Stimulated activated CD4-positive, alpha-beta T cell treated with anti-CD3 and anti-CD28 coated beads, Interleukin-12 subunit alpha, Interleukin-12 subunit beta, amount 100 ng/mL, for 48 hours (primary cell): ENCODE measurements around the gene GATC.
"Not testable (repeated sequence)": the region's sequence is repeated elsewhere in the genome, so short reads cannot be mapped to it uniquely, and the experiment has no call there.

ENCODE experiments used
- DNase-seq, 3 donors: peaks; one replicate each; pipeline ENCODE4 v3.0.0-alpha.2; 2020; ENCODE audit warnings: low read depth in 2 of 3, low spot score in 1 of 3

The GATC gene

GRCh38 chr12:120468821-120469449 is 22.7 kb downstream of the GATC start:
- no peak for DNase-seq

- DNase-seq: peak; percentile 93 to 96 (median 94)
Observed at GRCh38 chr12:120469450-120470149, 23.4 kb downstream of the GATC start, which contains the start of gene SRSF9. TSS of gene SRSF9 (minus strand) at chr12:120469748. CDS start at chr12:120469609, 139 bp downstream.

GRCh38 chr12:120470150-120470784 is 24.0 kb downstream of the GATC start:
- DNase-seq: no peak

GRCh38 chr12:120472521-120472920 is 26.3 kb downstream of the GATC start:
- DNase-seq: no peak

- DNase-seq: no peak
Observed at GRCh38 chr12:120473807-120474615, 27.8 kb downstream of the GATC start.

GRCh38 chr12:120474616-120474960 is 28.3 kb downstream of the GATC start:
- DNase-seq: no peak

GRCh38 chr12:120475643-120476042 is 29.4 kb downstream of the GATC start:
- no peak for DNase-seq

GRCh38 chr12:120479458-120479857 is 33.2 kb downstream of the GATC start:
- DNase-seq: no peak

- no peak for DNase-seq
Observed at GRCh38 chr12:120480211-120480610, 34.0 kb downstream of the GATC start.

- no peak for DNase-seq
Observed at GRCh38 chr12:120481022-120481767, 35.0 kb downstream of the GATC start.

GRCh38 chr12:120483621-120484020 is 37.4 kb downstream of the GATC start:
- DNase-seq: no peak

GRCh38 chr12:120485961-120486881 is 40.0 kb downstream of the GATC start:
- DNase-seq: no peak

- DNase-seq: not testable (repeated sequence)
Observed at GRCh38 chr12:120487552-120487951, 41.3 kb downstream of the GATC start.

GRCh38 chr12:120488057-120488640 is 41.9 kb downstream of the GATC start:
- no peak for DNase-seq

GRCh38 chr12:120489018-120489417 is 42.8 kb downstream of the GATC start:
- no peak for DNase-seq

GRCh38 chr12:120490325-120490724 is 44.1 kb downstream of the GATC start:
- no peak for DNase-seq

GRCh38 chr12:120490833-120491512 is 44.7 kb downstream of the GATC start:
- DNase-seq: no peak

GRCh38 chr12:120495186-120495730 is 49.0 kb downstream of the GATC start:
- no peak for DNase-seq
